HG02759 (cell line): ENCODE results near the gene APOL4.
"Not testable (repeated sequence)": the region's sequence is repeated elsewhere in the genome, so short reads cannot be mapped to it uniquely, and the experiment has no call there.

Experiments used
- ATAC-seq: cut with Tn5 transposase; IDR thresholded peaks from one replicate; pipeline ENCODE4 v1.9.1; 2021; ENCODE audit warnings: mild to moderate bottlenecking, moderate library complexity; ENCODE audit not compliant: unreplicated experiment

APOL4 gene

DNA sequence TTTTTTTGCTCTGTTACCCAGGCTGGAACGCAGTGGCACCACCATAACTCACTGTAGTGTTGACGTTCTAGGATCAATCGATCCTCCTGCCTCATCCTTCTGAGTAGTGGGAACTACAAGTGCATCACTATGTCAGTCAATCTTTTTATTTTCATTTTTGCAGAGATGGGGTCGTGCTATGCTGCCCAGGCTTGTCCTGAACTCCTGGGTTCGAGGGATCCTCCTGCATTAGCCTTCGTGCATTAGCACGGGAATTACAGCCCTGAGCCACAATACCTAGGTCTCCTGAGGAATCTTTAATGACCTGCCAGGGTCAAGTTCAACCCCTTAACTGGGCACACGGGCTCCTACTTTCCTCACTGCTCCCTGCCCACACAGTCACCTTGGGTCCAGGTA, 45.5 kb downstream of the APOL4 start:
- ATAC-seq: no peak

DNA sequence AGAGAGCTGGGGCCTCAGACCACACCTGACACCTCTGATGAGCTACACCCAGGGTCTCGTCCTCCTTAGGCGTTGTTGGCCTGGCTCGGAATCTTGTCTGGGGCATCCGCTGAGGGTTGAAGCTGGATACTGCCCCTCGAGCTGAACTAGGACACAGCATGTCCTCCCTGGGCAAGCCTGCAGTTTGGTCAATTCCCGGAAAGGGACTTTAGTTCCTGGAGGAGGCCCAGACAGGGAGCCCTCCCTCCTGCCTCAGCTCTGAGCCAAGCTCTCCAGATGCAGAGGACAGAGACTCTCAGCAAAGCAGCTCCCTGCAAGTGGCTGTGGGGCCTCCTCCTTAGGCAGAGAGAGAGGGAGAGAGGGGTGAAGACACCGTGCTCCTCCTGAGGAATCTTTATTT, 45.9 kb downstream of the APOL4 start:
- ATAC-seq: no peak

DNA sequence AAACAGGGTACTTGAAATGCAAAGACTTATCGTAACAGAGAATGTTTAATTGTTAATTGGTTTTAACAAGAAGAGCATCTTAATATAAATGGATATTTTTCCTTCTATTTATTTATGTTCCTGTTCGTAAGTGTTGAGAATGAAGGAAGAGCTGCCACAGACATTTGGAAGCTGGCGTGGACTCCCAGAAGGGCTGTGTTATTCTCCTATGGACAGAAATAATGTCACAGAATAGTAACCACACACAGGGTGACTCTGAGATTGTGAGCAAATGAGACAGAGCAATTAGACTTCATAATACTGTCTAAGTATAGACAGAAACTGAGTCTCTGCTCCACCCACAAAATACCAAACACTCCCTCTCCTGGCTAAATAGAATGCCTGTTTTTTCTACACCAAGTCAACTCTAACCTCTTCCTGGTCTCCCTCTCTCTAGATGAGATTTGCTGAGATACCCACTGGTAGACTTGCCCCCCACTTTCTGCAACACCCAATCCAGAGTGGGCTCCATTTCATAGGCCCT, 47.1 kb downstream of the APOL4 start:
- no peak for ATAC-seq

DNA sequence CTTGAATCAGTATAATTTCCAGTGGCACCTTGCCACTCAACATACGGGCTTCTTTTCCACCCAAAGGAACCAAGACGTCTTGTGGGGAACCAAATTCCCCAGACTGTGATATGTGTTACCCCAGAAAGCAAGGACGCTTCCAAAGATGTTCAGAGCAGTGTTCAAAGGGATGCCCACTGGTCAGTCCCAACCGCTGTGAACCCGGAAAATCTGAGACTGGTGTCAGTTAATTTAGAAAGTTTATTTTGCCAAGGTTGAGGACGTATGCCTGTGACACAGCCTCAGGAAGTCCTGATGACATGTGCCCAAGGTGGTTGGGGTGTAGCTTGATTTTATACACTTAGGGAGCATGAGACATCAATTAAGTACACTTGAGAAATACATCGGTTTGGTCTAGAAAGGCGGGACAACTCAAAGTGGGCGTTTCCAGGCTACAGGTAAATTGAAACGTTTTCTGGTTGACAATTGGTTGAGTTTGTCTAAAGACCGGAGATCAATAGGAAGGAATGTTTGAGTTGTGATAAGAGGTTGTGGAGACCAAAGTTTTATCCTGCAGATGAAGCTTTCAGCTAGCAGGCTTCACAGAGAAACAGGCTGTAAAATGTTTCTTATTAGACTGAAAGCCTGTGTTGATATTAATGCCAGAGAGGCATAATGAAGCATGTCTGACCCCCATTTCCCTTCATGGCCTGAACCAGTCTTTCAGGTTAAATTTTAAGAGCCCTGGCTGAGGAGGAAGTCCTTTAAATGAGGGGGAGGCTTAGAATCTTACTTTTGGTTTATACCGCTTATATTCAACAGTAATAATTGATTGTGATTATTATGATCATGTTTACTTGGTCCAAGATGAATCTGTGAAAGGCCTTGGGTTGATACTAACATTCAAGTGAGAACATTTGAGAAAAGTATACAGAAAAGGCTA, 47.8 kb downstream of the APOL4 start:
- no peak for ATAC-seq

DNA sequence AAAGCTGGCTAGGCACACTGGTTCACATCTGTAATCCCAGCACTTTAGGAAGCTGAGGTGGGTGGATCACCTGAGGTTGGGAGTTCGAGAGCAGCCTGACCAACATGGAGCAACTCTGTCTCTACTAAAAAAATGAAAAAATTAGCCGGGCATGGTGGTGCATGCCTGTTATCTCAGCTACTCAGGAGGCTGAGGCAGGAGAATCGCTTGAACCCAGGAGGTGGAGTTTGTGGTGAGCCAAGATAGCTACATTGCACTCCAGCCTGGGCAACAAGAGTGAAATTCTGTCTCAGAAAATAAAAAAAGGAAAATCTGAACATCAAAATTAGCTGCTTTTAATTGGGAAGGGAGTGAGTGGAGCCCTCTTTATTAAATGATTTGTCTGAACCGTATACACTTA, 48.8 kb downstream of the APOL4 start:
- not testable (repeated sequence) for ATAC-seq

DNA sequence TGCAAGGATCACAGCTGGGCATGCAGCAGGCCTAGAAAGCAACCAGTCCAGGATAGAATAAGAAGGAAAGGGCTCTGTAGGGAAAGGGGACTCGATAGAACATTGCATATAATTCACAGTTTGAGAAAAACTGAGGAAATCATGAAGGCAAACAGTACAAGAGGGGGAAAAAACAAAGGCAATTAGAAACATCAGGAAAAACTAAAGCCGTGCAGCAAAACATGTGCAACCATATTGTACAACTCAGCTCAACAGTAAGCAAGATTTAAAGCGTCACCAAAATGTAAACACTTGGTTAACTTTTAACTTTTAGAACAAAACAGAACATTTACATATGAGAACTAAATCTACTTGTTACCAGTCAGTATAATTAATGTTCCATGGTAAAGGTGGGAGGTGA, 49.5 kb downstream of the APOL4 start:
- ATAC-seq: no peak

DNA sequence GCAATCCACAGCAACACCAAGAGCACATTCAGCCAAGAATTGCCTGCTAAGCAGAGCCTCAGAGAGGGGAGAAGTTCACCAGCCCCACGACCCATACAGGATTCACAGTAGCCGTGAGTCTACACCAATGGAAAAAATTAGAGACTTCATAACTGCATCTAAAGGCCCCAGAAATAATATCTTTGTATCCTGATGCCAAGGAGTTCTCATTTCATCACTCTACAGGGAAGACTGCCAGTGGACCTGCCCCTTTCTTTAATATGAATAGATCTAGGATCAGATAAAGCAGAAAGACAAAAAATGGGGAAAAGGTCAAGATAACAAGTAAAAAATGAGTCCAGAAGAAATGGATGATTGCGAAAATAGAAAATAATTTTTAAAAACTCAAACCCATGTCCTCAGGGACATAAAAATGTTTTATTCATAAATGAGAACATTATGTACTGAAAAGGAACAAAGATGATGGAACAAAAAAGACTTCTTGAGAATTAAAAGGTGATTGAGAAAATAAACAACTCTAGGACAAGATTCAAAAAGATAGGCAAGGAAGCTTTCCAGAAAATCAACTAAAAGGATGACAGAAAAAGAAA, 50.5 kb downstream of the APOL4 start:
- no peak for ATAC-seq

DNA sequence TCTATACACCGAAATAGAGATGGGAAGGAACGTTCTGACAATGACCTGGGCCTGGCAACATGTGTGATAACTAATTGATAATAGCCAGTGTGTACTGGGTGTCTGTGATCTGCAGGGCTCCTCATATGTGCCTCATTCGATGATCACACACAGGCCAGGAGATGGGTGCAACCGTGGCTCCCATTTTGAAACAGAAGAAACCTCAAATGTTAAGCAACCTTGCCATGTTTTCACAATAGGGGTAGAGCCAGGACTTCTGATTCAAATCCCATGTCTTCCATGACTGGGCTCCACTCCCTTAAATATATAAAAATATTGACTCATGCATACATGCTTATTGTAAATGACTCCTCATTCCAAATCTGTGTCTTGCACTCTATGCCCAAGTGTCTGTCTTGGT, 52.2 kb downstream of the APOL4 start:
- ATAC-seq: no peak

DNA sequence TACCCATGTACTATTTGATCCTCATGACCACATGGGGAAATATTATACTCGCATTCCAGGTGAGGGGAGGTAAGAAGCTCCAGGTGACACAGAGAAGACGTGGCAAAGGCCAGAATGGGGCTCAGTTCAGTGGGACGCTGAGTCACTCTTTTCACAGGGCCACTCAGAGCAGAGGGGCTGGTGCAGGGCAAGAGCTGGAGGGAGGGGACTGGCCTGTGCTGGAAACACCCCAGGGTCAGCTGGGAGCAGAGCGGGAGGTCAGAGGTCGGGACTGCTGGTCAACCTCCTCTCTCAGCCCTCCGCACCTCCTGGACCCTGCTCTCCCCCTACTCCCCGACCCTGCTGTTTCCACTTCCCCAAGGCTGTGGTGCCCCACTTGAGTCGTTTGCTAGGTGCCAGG, 53.2 kb downstream of the APOL4 start:
- ATAC-seq: no peak

DNA sequence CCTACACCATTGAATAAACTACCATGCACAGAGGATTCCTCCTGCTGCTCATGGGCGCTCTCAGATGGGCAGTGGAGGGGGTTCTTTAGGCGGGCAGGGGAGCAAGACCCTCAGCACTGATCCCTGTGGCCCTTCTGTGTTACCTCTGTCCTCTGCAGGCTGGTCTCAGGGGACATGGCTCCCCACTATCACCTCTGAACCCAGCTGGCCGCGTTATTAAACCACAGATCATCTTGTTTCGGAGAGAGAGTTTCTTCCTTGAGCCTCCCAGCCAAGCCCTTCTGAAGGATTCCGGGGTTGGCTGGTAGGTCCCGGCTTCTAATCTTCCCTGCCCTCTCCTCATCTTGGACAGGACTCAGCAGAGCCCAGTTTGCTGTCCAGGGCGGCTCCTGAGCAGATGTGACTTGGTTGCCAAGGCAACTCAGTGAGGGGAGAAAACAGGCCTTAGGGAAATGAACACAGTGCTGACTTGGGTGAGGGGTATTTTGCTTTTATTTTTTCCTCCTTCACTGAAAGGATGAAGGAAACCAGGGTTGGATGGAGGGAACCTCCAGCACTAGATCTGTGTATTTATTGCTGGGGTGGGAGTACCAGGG, 54.3 kb downstream of the APOL4 start:
- ATAC-seq: no peak

DNA sequence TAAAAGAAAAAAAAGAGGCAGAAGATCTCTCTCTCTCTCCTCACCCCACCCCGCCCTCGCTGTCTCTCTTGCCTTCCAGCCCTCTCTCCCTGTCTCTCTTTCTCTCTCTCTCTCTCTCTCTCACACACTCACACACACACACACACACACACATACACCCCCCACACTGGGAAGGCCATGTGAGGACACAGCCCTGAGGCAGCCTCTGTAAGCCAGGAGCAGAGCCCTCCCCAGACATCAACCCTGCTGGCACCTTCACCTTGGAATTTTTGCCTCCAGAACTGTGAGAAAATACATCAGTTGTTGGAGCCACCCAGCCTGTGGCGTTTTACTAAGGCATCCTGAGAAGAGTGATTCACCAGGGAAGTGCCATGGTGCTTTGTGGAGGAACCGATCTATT, 55.7 kb downstream of the APOL4 start:
- ATAC-seq: no peak

DNA sequence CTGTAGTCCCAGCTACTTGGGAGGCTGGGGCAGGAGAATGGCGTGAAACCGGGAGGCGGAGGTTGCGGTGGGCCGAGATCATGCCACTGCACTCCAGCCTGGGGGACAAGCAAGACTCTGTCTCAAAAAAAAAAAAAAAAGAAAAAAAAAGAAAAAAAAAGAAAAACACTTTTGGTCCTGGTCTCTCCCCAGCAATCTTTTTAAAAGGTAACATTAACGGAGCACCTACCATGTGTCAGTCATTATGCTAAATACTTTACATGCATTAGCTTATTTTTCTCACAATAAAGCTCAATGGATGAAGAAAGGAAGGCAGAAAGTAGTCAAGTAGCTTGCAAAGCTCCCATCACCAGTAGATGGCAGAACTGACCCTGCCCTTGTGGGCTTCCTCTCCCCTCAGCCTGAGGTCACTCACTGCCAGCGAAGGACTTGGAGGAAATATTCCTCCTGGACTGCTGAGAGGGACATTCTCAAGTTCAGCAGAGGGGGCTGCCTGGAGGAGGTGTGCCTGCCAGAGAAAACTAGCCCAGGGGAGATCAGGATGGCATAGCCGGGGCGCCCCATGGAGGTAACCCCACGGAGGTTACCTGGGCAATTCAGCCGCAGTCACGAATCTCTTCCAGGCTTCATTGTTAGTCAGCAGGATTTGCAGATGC, 56.6 kb downstream of the APOL4 start:
- ATAC-seq: no peak

DNA sequence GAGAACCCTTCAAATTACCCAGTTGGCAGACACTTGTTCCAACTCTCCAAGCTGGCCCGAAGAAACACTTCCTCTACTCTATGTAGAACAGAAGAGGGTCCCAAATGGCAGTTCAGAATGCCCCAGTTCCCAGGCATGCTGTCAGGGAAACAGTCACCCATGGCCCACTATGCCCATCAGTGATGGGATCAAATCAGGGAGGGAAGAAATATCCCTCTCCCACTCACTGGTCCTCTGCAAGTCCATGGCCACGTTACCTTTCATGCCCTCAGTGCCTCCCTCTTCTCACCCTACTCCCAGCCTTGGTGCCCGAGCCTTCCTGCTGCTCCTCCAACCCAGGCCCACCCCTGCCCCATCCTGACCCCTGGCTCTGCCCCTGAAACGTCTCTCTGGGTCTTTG, 57.7 kb downstream of the APOL4 start:
- ATAC-seq: no peak

DNA sequence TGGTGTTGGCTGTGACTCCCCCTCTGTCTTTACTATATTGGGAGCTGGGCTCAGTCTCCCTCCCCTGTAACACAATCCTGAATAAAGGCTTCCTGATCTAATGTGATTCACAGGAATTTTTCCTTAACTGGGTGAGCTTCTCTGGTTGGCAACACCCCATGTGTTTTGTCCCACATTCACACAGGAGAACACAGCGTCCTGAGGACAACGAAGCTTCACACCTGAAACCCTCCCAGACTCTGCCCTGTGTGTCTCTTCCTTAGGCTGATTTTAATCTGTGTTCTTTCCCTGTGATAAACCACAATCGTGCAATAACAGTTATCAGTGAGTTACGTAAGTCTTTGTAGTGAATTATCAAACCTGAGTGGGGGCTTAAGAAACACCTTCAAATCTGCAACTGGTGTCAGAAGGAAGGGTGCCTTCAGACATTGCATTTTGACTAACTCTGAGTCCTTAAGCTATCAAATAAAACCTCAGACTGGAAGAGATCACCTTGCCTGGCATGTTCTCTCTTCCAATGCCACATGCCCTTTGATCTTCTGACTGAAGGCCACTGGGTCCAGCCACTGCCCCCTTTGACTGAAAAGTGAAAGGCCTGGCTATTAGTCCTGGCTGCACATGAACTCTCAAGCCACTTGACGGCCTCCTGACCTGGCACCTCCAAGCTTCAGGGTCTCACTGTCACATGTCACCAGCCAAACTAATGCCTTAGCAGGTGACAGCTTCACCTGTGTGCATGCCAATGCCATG, 58.4 kb downstream of the APOL4 start:
- ATAC-seq: no peak

DNA sequence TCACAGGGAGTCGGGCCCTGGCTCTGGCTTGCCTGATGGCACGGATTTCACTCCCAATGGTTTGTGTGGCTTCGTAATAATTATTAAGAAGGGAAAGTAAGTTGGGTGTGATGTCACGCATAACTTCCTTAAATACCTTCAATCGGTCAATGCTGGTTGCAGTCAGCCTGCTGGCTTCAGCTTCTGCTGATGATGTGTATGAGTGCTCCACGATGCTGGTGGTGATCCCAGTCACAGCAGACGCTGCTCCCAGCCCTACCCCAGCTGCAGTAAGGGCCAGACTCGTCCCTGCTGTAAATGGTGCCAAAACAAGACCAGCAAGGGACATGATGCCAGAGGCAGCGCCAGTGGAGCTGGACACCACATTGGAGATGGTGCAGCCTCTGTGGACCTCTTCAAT, 60.1 kb downstream of the APOL4 start:
- ATAC-seq: no peak
